Measurements from ENCODE around the gene SPDYE1.
A peak's percentile ranks its signal among the peaks of the same experiment; 100 is the strongest.

Gene SPDYE1

GRCh38 chr7:44043902-44044301, 46.2 kb downstream of the SPDYE1 start:
- DNase-seq (ENCODE audit: low read depth, low spot score) = no peak

- DNase-seq (ENCODE audit: low read depth, low spot score) = peak; percentile 92
These were observed 46.9 kb downstream of the SPDYE1 start, which contains the start of gene DBNL for GRCh38 chr7:44044315-44045225. DBNL (plus strand) TSS chr7:44044702; CDS start chr7:44044738, 36 bp downstream.

- peak; percentile 48 for DNase-seq (ENCODE audit: low read depth, low spot score)
These were observed 47.7 kb downstream of the SPDYE1 start for GRCh38 chr7:44045226-44046014.

- no peak for DNase-seq (ENCODE audit: low read depth, low spot score)
These were observed 48.8 kb downstream of the SPDYE1 start for GRCh38 chr7:44046321-44047061.

DNA sequence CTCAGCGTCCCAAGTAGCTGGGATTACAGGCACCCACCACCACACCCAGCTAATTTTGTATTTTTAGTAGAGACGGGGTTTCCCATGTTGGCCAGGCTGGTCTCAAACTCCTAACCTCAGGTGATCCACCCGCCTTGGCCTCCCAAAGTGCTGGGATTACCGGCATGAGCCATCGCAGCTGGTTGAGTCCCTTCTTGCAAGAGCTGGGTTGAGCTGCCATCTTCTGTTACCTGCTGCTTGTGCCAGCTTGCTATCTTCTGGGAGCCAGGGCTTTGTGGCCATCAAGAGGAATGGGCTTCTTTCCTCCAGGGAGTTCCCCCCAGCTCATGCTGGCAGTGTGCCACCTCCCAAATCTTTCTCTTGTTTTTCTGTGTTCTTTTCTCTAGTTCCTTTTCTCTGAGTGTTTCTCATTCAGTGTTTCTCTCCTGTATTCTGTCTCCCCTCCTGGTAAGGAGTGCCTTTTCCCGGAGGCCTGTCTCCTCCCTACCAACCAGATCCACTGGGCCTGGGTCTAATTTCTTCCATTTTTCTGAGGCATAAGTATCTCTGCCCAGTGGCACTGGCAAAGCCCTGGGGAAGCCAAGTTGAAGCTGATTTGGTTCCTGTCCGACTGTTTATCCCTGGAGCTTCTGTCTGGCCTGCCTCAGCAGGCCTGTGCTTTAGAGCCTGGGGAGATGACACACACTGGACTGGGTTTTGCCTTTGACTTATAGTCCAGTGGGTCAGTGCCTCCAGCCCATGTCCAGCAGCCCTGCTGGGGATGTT, 50.5 kb downstream of the SPDYE1 start:
- no peak for DNase-seq (ENCODE audit: low read depth, low spot score)

DNA sequence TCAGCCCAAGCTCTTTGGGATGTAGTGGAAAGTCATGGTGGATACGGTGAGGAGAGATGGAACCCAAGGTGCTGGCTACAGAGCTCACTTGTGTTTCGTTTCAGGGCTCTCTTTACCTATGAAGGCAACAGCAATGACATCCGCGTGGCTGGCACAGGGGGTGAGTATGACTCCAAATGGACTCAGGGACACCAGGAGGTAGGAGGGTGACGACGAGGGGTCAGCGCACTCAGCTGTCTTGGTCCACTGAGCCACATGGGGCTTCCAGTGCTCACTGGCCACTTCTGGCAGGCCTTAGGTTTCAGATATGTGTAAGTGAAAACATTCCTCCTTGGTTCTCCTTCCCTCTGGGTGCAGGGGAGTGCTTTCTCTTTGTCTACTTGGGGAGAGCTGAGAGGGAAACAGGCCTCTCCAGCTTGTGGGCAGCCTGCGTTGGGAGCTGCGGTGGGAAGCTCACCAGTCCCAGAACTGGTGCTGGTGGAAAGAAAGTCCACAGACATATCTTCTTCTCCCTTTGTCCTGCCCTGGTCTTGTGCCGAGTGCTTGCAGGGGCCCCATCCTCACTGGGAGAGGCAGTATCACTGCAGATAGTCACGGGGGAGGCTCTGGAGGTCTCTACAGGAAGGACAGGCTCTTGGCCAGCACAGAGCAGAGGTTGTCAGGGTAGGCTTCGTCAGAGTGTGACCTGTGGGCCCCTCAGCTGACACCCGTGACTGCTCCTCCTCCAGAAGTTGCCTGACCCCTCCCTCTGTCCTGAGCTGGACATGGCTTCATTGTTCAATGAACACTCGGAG, 52.6 kb downstream of the SPDYE1 start:
- no peak for DNase-seq (ENCODE audit: low read depth, low spot score)

DNA sequence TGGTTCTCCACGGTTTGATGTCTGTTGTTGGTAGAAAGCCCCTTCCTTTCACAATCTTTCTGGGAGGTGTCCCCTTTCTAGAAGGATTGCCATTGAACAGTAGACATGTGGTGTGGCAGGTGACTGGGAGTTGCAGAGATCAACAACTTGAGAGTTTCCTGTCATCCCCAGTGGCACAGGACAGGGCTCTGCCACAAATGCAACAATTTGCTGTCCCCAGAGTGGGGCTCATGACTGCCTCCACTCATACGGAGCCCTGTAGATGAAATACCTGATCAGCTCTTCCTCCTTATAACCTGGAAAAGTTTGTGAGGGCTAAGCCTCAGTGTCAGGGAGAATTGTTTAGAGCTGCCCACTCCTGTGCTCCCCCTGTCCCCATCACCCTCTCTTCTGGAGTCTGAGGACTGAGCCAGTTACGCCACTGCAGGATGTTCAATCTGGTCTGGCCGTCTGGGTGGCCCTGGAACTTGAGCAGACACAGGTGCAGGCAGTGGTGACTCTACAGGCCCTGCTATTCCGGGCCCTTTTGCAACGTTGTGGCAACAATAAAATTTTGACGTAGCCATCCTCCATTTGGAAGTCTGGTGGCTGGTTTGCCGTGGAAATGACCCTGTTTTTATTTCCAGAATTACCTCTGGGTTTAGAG, 53.3 kb downstream of the SPDYE1 start:
- no peak for DNase-seq (ENCODE audit: low read depth, low spot score)

DNA sequence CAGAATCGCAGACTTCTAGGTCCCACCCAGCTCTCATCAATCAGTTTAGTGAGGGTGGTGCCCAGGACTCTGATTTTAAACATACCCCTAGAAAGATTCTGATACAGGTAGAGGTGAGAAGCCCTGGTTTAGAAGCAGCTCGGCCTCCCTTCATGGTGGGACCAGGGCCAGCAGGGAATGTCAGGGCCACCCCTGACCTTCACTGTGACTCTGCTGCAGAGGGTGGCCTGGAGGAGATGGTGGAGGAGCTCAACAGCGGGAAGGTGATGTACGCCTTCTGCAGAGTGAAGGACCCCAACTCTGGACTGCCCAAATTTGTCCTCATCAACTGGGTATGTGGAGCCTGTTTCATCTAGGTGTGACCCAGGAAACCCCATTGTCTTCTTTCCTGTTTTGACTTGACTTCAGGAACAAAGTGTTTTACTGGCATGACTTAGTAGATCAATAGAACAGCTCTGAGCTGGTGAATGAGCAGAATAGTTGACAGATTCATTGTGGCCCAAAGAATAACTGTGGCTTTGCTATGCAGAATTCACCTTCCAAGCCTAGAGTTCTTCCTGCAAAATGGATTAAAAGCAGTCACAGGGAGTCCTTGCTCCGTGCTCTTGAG, 54.0 kb downstream of the SPDYE1 start:
- DNase-seq (ENCODE audit: low read depth, low spot score) = no peak

DNA sequence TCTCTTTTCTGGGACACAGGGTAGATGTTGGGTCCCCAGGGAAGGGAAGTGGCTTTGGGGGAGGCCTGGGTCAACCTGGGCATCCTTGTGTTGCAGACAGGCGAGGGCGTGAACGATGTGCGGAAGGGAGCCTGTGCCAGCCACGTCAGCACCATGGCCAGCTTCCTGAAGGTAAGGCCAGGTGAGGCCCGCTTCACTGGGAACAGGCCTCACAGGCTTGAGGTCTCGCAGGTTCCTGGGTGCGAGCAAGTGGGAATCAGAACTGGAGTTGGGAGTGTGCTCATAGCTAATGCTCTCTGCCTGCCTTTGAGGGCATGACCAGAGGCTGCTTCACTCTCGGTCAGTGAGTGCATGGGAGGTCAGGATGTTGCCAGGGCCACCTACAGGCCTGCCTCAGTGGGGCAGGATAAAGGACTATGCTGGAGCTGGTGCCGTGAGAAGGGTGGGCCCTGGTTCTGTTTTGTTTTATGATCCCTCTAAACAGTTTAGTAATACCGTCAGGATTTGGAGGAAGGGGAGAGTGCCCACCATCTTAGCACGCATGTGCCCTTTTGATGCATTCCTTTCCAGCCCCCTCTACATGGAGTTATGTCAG, 55.2 kb downstream of the SPDYE1 start:
- no peak for DNase-seq (ENCODE audit: low read depth, low spot score)

DNA sequence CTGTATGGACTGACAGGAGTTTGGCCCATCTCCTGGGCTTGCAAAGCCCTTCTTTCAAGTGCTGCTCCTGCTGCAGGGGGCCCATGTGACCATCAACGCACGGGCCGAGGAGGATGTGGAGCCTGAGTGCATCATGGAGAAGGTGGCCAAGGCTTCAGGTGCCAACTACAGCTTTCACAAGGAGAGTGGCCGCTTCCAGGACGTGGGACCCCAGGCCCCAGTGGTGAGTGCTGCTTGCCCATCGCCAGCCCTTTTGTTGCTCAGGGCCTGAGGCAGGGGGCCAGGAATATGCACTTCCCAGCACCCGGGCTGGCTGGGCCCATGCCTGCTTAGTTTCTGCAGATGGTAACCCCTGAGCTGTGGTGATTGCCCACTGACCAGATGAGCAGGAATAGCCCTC, 59.0 kb downstream of the SPDYE1 start:
- no peak for DNase-seq (ENCODE audit: low read depth, low spot score)

- DNase-seq (ENCODE audit: low read depth, low spot score) = no peak
These were observed 59.6 kb downstream of the SPDYE1 start for GRCh38 chr7:44057181-44057848.

DNA sequence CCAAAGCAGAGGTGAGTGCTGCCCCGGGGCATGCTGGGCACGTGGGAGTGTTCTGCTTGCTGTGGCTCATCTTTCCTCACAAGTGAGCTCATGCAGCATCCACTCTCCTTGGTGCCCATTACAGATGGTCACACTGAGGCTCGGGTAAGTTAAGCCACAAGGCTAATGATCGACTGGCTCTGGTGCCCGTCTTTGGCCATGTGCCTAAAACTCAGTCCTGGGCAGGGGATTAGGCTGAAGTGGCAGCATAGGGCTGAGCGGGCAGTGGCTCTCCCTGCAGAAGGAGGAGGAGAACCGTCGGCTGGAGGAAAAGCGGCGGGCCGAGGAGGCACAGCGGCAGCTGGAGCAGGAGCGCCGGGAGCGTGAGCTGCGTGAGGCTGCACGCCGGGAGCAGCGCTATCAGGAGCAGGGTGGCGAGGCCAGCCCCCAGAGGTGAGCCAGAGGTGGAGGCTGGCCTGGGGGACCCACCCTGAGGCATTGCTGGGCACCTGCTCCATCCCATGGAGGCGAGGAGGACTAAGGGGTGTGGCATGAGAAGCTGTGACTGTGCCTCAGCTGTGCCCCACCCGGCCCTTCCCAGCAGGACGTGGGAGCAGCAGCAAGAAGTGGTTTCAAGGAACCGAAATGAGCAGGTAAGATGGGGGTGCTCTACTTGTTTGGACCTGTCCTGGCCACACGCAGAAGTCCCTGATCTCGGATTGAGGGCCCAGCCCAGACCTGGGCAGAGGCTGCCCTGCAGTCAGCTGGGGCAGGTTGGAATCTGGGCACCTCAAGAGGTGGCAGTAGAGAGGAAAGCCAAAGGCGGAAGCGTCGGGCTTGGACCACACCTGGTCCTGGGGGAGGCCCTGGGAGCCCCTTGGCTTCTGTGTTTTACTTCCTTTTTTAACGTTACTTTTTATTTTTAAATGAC, 60.4 kb downstream of the SPDYE1 start:
- no peak for DNase-seq (ENCODE audit: low read depth, low spot score)

DNA sequence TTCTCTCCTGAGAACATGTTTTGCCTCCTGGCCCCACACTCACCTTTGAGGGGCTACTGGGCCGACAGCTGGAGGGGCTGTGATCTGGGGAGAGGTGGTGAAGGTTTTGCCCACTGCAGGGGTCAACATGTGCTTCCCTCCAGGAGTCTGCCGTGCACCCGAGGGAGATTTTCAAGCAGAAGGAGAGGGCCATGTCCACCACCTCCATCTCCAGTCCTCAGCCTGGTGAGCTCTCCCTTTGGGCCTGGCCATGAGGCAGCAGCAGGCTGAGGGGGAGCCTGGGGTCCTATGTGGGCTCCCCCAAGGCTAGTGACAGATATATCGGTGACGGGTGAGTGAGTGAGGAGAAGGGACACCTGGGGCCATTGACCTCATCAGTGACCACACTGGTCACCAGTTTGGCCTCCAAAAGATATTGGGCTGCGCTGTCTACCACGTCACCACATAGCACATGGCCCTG, 61.1 kb downstream of the SPDYE1 start:
- DNase-seq (ENCODE audit: low read depth, low spot score) = no peak

GRCh38 chr7:44059219-44060090, 61.8 kb downstream of the SPDYE1 start:
- no peak for DNase-seq (ENCODE audit: low read depth, low spot score)

Measured in ELF-1 (cell line).